Nephron progenitor cell (in vitro differentiated cells): ENCODE results near the gene ERCC2.
"Not testable (repeated sequence)": the region's sequence is repeated elsewhere in the genome, so short reads cannot be mapped to it uniquely, and the experiment has no call there.

Source experiments
- DNase-seq: peaks from one replicate; pipeline ENCODE4 v3.0.0; 2021
- H3K27ac Mint-ChIP-seq: 2 replicates; pipeline ENCODE4 v1.8.0; 2021; ENCODE audit warnings: mild to moderate bottlenecking, moderate library complexity, mixed read lengths
- H3K27me3 Mint-ChIP-seq: 2 replicates; pipeline ENCODE4 v1.8.0; 2021; ENCODE audit warnings: mild to moderate bottlenecking, low read depth, mixed read lengths; ENCODE audit not compliant: poor library complexity
- H3K36me3 Mint-ChIP-seq: 2 replicates; pipeline ENCODE4 v1.8.0; 2021; ENCODE audit warnings: low read depth, mixed read lengths
- H3K4me1 Mint-ChIP-seq: 2 replicates; pipeline ENCODE4 v1.8.0; 2021; ENCODE audit warnings: mixed read lengths
- H3K4me3 Mint-ChIP-seq: 2 replicates; pipeline ENCODE4 v1.8.0; 2021; ENCODE audit warnings: mild to moderate bottlenecking, moderate library complexity, mixed read lengths
- H3K9me3 Mint-ChIP-seq: 2 replicates; pipeline ENCODE4 v1.8.0; 2021; ENCODE audit warnings: mild to moderate bottlenecking, moderate library complexity, mixed read lengths
- CTCF ChIP-seq: fragments of 200-600 bp; sonication (generic); IDR thresholded peaks from 2 replicates; pipeline ENCODE4 v1.5.0; 2021; ENCODE audit warnings: antibody characterized with exemption

Gene ERCC2

GRCh38 chr19:45320997-45321775, 49.2 kb downstream of the ERCC2 start:
- H3K4me1 Mint-ChIP-seq: peaks cover 31% of the 10 kb centered on the region
- H3K36me3 Mint-ChIP-seq: no peaks in the 10 kb centered on the region
- TF ChIP-seq CTCF: no peak
- no peak for DNase-seq
- H3K27ac Mint-ChIP-seq: no peak overlapping the region
- H3K27me3 Mint-ChIP-seq: peaks cover 45% of the 10 kb centered on the region
- H3K4me3 Mint-ChIP-seq: no peak overlapping the region
- no peaks in the 10 kb centered on the region for H3K9me3 Mint-ChIP-seq

- H3K9me3 Mint-ChIP-seq: no peaks in the 10 kb centered on the region
- H3K36me3 Mint-ChIP-seq: no peaks in the 10 kb centered on the region
- no peak for DNase-seq
- no peak overlapping the region for H3K4me3 Mint-ChIP-seq
- H3K4me1 Mint-ChIP-seq: peaks cover 7% of the 10 kb centered on the region
- no peak overlapping the region for H3K27ac Mint-ChIP-seq
- peaks cover 61% of the 10 kb centered on the region for H3K27me3 Mint-ChIP-seq
- no peak for TF ChIP-seq CTCF
These were observed 55.1 kb downstream of the ERCC2 start for GRCh38 chr19:45315304-45315703.

- H3K4me1 Mint-ChIP-seq: peaks cover 7% of the 10 kb centered on the region
- H3K27me3 Mint-ChIP-seq: peaks cover 56% of the 10 kb centered on the region
- H3K36me3 Mint-ChIP-seq: no peaks in the 10 kb centered on the region
- no peak overlapping the region for H3K4me3 Mint-ChIP-seq
- no peaks in the 10 kb centered on the region for H3K9me3 Mint-ChIP-seq
- no peak for TF ChIP-seq CTCF
- no peak overlapping the region for H3K27ac Mint-ChIP-seq
- no peak for DNase-seq
These were observed 55.6 kb downstream of the ERCC2 start for GRCh38 chr19:45314708-45315245.

GRCh38 chr19:45312285-45312684, 58.1 kb downstream of the ERCC2 start:
- not testable (repeated sequence) for DNase-seq, H3K4me1 Mint-ChIP-seq, H3K36me3 Mint-ChIP-seq, H3K9me3 Mint-ChIP-seq, H3K4me3 Mint-ChIP-seq, H3K27ac Mint-ChIP-seq
- peaks cover 42% of the 10 kb centered on the region for H3K27me3 Mint-ChIP-seq

- no peaks in the 10 kb centered on the region for H3K4me1 Mint-ChIP-seq
- DNase-seq: no peak
- no peak overlapping the region for H3K4me3 Mint-ChIP-seq
- H3K27me3 Mint-ChIP-seq: peaks cover 35% of the 10 kb centered on the region
- no peak overlapping the region for H3K27ac Mint-ChIP-seq
- H3K36me3 Mint-ChIP-seq: no peaks in the 10 kb centered on the region
- no peaks in the 10 kb centered on the region for H3K9me3 Mint-ChIP-seq
- TF ChIP-seq CTCF: no peak
These were observed 58.8 kb downstream of the ERCC2 start for GRCh38 chr19:45311621-45312020.

- H3K9me3 Mint-ChIP-seq, H3K27ac Mint-ChIP-seq, DNase-seq, H3K36me3 Mint-ChIP-seq, H3K4me3 Mint-ChIP-seq, H3K4me1 Mint-ChIP-seq: not testable (repeated sequence)
- peaks cover 17% of the 10 kb centered on the region for H3K27me3 Mint-ChIP-seq
These were observed 61.1 kb downstream of the ERCC2 start for GRCh38 chr19:45309322-45309721.

- Mint-ChIP-seq H3K27ac (no peak overlapping the region), H3K4me1 (peaks cover 9% of the 10 kb centered on the region), H3K36me3 (peaks cover 8% of the 10 kb centered on the region), H3K4me3 (no peak overlapping the region), H3K9me3 (no peaks in the 10 kb centered on the region), H3K27me3 (peaks cover 10% of the 10 kb centered on the region)
- DNase-seq: no peak
- TF ChIP-seq CTCF: no peak
These were observed 63.0 kb downstream of the ERCC2 start for GRCh38 chr19:45307361-45307760.
